SU-DHL-6 (cell line): ENCODE data around the gene SHMT1.
"Not testable (repeated sequence)": the region's sequence is repeated elsewhere in the genome, so short reads cannot be mapped to it uniquely, and the experiment has no call there.

Source experiments
- CTCF ChIP-seq: fragments of 200-600 bp; sonication (generic); IDR thresholded peaks from one replicate; pipeline ENCODE4 v1.5.1; 2017; ENCODE audit warnings: antibody characterized with exemption, mild to moderate bottlenecking, low read length, moderate library complexity; ENCODE audit not compliant: insufficient read depth, poor library complexity, severe bottlenecking
- EZH2phosphoT487 ChIP-seq: fragments of 200-600 bp; sonication (generic), shearing (Covaris generic); conservative IDR thresholded peaks from 2 replicates; pipeline ENCODE4 v1.6.1; 2018; ENCODE audit warnings: mild to moderate bottlenecking, antibody characterized with exemption, low read length, moderate library complexity, mixed read lengths

- not testable (repeated sequence) for TF ChIP-seq CTCF, EZH2phosphoT487
These were observed 38.7 kb upstream of the SHMT1 start for GRCh38 chr17:18401872-18402590.
